HEK293 (cell line): ENCODE measurements around the gene DNAAF5.

ENCODE experiments used
- CTCF ChIA-PET: fragments of 350-600 bp; formaldehyde crosslinking; extraction: SDS; loops from one replicate; lab custom pipeline; 2021; ENCODE audit warnings: antibody characterized with exemption; lab: Yijun Ruan, JAX
- POLR2A ChIA-PET: fragments of 300-600 bp; formaldehyde crosslinking; extraction: SDS; loops from one replicate; lab custom pipeline; 2020; ENCODE audit warnings: antibody characterized with exemption, inconsistent platforms; lab: Yijun Ruan, JAX
- H3K27ac ChIP-seq: fragments of 200-500 bp; sonication (Bioruptor generic); 2 replicates; pipeline ENCODE4 v1.5.1; 2014; ENCODE audit warnings: low read depth, low read length, control low read depth, inconsistent platforms; ENCODE audit errors: extremely low read depth
- H3K36me3 ChIP-seq, 2 experiments: fragments of 200-500 bp in 1 of 2; sonication (Bioruptor generic) in 1 of 2; 1 replicate in 1 of 2; 2 replicates in 1 of 2; pipeline ENCODE4 v1.5.1; 2014 to 2017; ENCODE audit warnings: inconsistent platforms in 2 of 2, low read length in 2 of 2; ENCODE audit not compliant: control insufficient read depth in 2 of 2, insufficient read depth in 1 of 2
- H3K4me1 ChIP-seq: fragments of 200-500 bp; sonication (Bioruptor generic); 2 replicates; pipeline ENCODE4 v1.5.1; 2014; ENCODE audit warnings: mild to moderate bottlenecking, low read length, inconsistent platforms; ENCODE audit not compliant: control insufficient read depth, insufficient read depth
- H3K4me3 ChIP-seq: 2 replicates; pipeline ENCODE4 v1.5.1; 2011; ENCODE audit warnings: low read depth, mild to moderate bottlenecking, control low read depth, low read length, moderate library complexity
- H3K9me3 ChIP-seq: fragments of 200-500 bp; sonication (Bioruptor generic); 2 replicates; pipeline ENCODE4 v1.5.1; 2014; ENCODE audit warnings: low read depth, low read length, inconsistent platforms; ENCODE audit not compliant: control insufficient read depth, insufficient read depth
- KLF1 ChIP-seq: fragments of 450-650 bp; formaldehyde crosslinking; IDR thresholded peaks from 2 replicates; pipeline ENCODE4 v1.5.1; 2016; ENCODE audit warnings: missing biosample characterization, missing genetic modification characterization
- MYNN ChIP-seq: fragments of 450-650 bp; formaldehyde crosslinking; IDR thresholded peaks from 2 replicates; pipeline ENCODE4 v1.5.1; 2016; ENCODE audit warnings: missing biosample characterization, missing genetic modification characterization, borderline replicate concordance
- OSR2 ChIP-seq: fragments of 450-650 bp; formaldehyde crosslinking; IDR thresholded peaks from 2 replicates; pipeline ENCODE4 v1.5.1; 2016; ENCODE audit warnings: missing biosample characterization, missing genetic modification characterization
- PBX3 ChIP-seq: sonication (generic); formaldehyde crosslinking; IDR thresholded peaks from 2 replicates; pipeline ENCODE4 v1.8.1; 2022; ENCODE audit warnings: mild to moderate bottlenecking, moderate library complexity, missing genetic modification reagents
- PRDM2 ChIP-seq: fragments of 450-650 bp; formaldehyde crosslinking; IDR thresholded peaks from 2 replicates; pipeline ENCODE4 v1.5.1; 2016; ENCODE audit warnings: missing biosample characterization, missing genetic modification characterization, borderline replicate concordance
- SCRT1 ChIP-seq: fragments of 450-650 bp; formaldehyde crosslinking; IDR thresholded peaks from 2 replicates; pipeline ENCODE4 v1.5.1; 2016; ENCODE audit warnings: missing biosample characterization, missing genetic modification characterization, borderline replicate concordance
- SCRT2 ChIP-seq: fragments of 450-650 bp; formaldehyde crosslinking; IDR thresholded peaks from 2 replicates; pipeline ENCODE4 v1.5.1; 2016; ENCODE audit warnings: missing biosample characterization, missing genetic modification characterization
- TRIM28 ChIP-seq: IDR thresholded peaks from 2 replicates; pipeline ENCODE4 v1.6.1; 2011; ENCODE audit warnings: low read length, control low read depth, borderline replicate concordance
- YY1 ChIP-seq: fragments of 450-650 bp; formaldehyde crosslinking; IDR thresholded peaks from 2 replicates; pipeline ENCODE4 v1.5.1; 2018; ENCODE audit warnings: missing biosample characterization, missing genetic modification characterization
- ZBTB1 ChIP-seq: fragments of 450-650 bp; formaldehyde crosslinking; IDR thresholded peaks from 2 replicates; pipeline ENCODE4 v1.5.1; 2016; ENCODE audit warnings: missing biosample characterization, missing genetic modification characterization
- ZBTB6 ChIP-seq: fragments of 450-650 bp; formaldehyde crosslinking; IDR thresholded peaks from 2 replicates; pipeline ENCODE4 v1.5.1; 2017; ENCODE audit warnings: missing biosample characterization, missing genetic modification characterization
- ZBTB7A ChIP-seq: fragments of 450-650 bp; formaldehyde crosslinking; IDR thresholded peaks from 2 replicates; pipeline ENCODE4 v1.5.1; 2016; ENCODE audit warnings: low read depth, missing biosample characterization, missing genetic modification characterization
- ZNF155 ChIP-seq: fragments of 450-650 bp; formaldehyde crosslinking; IDR thresholded peaks from 2 replicates; pipeline ENCODE4 v1.5.1; 2016; ENCODE audit warnings: missing biosample characterization, missing genetic modification characterization
- ZNF16 ChIP-seq: fragments of 450-650 bp; formaldehyde crosslinking; IDR thresholded peaks from 2 replicates; pipeline ENCODE4 v1.5.1; 2016; ENCODE audit warnings: low read depth, missing biosample characterization, missing genetic modification characterization
- ZNF223 ChIP-seq: fragments of 450-650 bp; formaldehyde crosslinking; IDR thresholded peaks from 2 replicates; pipeline ENCODE4 v1.5.1; 2016; ENCODE audit warnings: missing biosample characterization, missing genetic modification characterization
- ZNF248 ChIP-seq: fragments of 450-650 bp; formaldehyde crosslinking; IDR thresholded peaks from 2 replicates; pipeline ENCODE4 v1.5.1; 2017; ENCODE audit warnings: missing biosample characterization, missing genetic modification characterization
- ZNF324 ChIP-seq: fragments of 450-650 bp; formaldehyde crosslinking; IDR thresholded peaks from 2 replicates; pipeline ENCODE4 v1.5.1; 2016; ENCODE audit warnings: missing biosample characterization, missing genetic modification characterization
- ZNF37A ChIP-seq: fragments of 450-650 bp; IDR thresholded peaks from 2 replicates; pipeline ENCODE4 v1.5.1; 2018; ENCODE audit warnings: missing biosample characterization, missing genetic modification characterization
- ZNF394 ChIP-seq: fragments of 450-650 bp; formaldehyde crosslinking; IDR thresholded peaks from 2 replicates; pipeline ENCODE4 v1.5.1; 2016; ENCODE audit warnings: missing biosample characterization, missing genetic modification characterization, mild to moderate bottlenecking, moderate library complexity, borderline replicate concordance
- ZNF48 ChIP-seq: fragments of 450-650 bp; formaldehyde crosslinking; IDR thresholded peaks from 2 replicates; pipeline ENCODE4 v1.5.1; 2016; ENCODE audit warnings: missing biosample characterization, missing genetic modification characterization
- ZNF624 ChIP-seq: fragments of 450-650 bp; formaldehyde crosslinking; IDR thresholded peaks from 2 replicates; pipeline ENCODE4 v1.5.1; 2017; ENCODE audit warnings: missing biosample characterization, missing genetic modification characterization
- ZNF660 ChIP-seq: fragments of 450-650 bp; IDR thresholded peaks from 2 replicates; pipeline ENCODE4 v1.5.1; 2018; ENCODE audit warnings: missing biosample characterization, mild to moderate bottlenecking, missing genetic modification characterization
- ZNF776 ChIP-seq: fragments of 450-650 bp; formaldehyde crosslinking; IDR thresholded peaks from 2 replicates; pipeline ENCODE4 v1.5.0; 2017; ENCODE audit warnings: missing biosample characterization, missing genetic modification characterization, borderline replicate concordance
- ZSCAN16 ChIP-seq: fragments of 450-650 bp; formaldehyde crosslinking; IDR thresholded peaks from 2 replicates; pipeline ENCODE4 v1.5.1; 2016; ENCODE audit warnings: missing biosample characterization, missing genetic modification characterization

The DNAAF5 gene

GRCh38 chr7:772861-773621 is 46.5 kb downstream of the DNAAF5 start:
- TF ChIP-seq SCRT1 (tag by site-specific recombination) = no peak
- no peak for TF ChIP-seq ZNF248
- no peak for TF ChIP-seq TRIM28
- no peak for TF ChIP-seq ZNF394 (tag by site-specific recombination)
- no peak for TF ChIP-seq PBX3
- TF ChIP-seq, all 188 proteins: peak for 0
- POLR2A ChIA-PET = no interaction called here

GRCh38 chr7:773622-773915 is 47.1 kb downstream of the DNAAF5 start:
- ChIA-PET POLR2A (no interaction called here), CTCF (interaction anchor here (0.5 to 1.7 kb wide), 5 partner anchors 265 to 452 kb away, joined by 3 to 5 read pairs (median 4); no protein-coding TSS in a partner anchor)

More at GRCh38 chr7:772861-773621, 46.5 kb downstream of the DNAAF5 start:
- peaks cover 15 to 50% of the 10 kb centered on the region in 2 experiments for H3K36me3 ChIP-seq
- CTCF ChIA-PET = interaction anchor here (0.5 to 2.2 kb wide), 6 partner anchors 108 to 451 kb away, joined by 3 to 9 read pairs (median 4); no protein-coding TSS in a partner anchor
- H3K4me3 ChIP-seq = no peak overlapping the region
- no peaks in the 10 kb centered on the region for H3K9me3 ChIP-seq
- H3K4me1 ChIP-seq = no peaks in the 10 kb centered on the region
- H3K27ac ChIP-seq = no peak overlapping the region

More at GRCh38 chr7:773622-773915, 47.1 kb downstream of the DNAAF5 start:
- Histone ChIP-seq H3K9me3 (no peaks in the 10 kb centered on the region), H3K27ac (no peak overlapping the region), H3K4me3 (no peak overlapping the region), H3K36me3 (peaks cover 15 to 52% of the 10 kb centered on the region in 2 experiments), H3K4me1 (no peaks in the 10 kb centered on the region)
- no peak for TF ChIP-seq PRDM2 (tag by site-specific recombination)
- TF ChIP-seq ZNF624 (tag by site-specific recombination) = no peak
- no peak for TF ChIP-seq MYNN
- no peak for TF ChIP-seq ZBTB6 (tag by site-specific recombination)
- no peak for TF ChIP-seq ZNF776 (tag by site-specific recombination)
- no peak for TF ChIP-seq ZNF324 (tag by site-specific recombination)
- no peak for TF ChIP-seq ZSCAN16 (tag by site-specific recombination)
- no peak for TF ChIP-seq ZBTB7A (tag by site-specific recombination)
- no peak for TF ChIP-seq ZNF37A (tag by site-specific recombination)
- TF ChIP-seq ZNF223 (tag by site-specific recombination) = no peak
- TF ChIP-seq YY1 (tag by site-specific recombination) = no peak
- TF ChIP-seq ZNF660 (tag by site-specific recombination) = no peak
- no peak for TF ChIP-seq OSR2
- no peak for TF ChIP-seq KLF1
- TF ChIP-seq ZNF16 (tag by site-specific recombination) = no peak
- no peak for TF ChIP-seq ZNF155 (tag by site-specific recombination)
- no peak for TF ChIP-seq SCRT2 (tag by site-specific recombination)
- no peak for TF ChIP-seq ZNF48
- no peak for TF ChIP-seq ZBTB1 (tag by site-specific recombination)
